GM21723 (cell line): ENCODE data around the gene CMSS1.
A peak's percentile ranks its signal among the peaks of the same experiment; 100 is the strongest.

Experiments used
- ATAC-seq: cut with Tn5 transposase; IDR thresholded peaks from one replicate; pipeline ENCODE4 v1.9.1; 2021; ENCODE audit warnings: mild to moderate bottlenecking, moderate library complexity; ENCODE audit not compliant: unreplicated experiment

CMSS1 gene

DNA sequence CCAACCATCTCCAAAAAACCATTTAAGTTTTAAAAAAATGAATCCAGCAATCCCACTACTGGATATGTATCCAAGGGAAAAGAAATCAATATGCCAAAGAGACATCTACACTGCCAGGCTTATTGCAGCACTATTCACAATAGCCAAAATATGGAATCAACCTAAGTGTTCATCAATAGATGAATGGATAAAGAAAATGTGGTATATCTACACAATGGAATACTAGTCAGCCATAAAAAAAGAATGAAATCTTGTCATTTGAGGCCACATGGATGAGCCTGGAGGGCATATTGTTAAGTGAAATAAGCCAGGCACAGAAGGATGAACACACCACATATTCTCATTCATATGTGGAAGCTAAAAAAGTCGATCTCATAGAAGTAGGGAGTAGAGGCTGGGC lies 160.6 kb downstream of the CMSS1 start:
- ATAC-seq = no peak

DNA sequence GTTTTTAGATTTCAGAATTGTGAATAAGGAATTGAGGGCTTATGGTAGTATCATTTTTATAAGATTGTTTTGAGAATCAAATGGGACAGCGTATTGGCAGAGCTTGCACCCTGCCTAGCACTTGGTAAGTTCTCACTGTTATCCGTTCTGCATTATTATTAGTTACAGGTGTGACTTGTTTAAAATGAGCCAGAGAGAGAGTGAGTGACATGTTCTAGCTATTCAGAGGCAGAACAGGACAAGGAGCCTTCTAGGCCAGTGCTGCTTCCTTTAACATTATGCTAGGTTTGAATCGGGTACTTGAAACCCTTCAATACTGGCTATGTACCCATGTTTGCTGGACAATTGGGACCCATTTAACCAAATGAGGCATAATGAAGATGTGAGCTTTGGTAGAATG lies 162.9 kb downstream of the CMSS1 start:
- no peak for ATAC-seq

DNA sequence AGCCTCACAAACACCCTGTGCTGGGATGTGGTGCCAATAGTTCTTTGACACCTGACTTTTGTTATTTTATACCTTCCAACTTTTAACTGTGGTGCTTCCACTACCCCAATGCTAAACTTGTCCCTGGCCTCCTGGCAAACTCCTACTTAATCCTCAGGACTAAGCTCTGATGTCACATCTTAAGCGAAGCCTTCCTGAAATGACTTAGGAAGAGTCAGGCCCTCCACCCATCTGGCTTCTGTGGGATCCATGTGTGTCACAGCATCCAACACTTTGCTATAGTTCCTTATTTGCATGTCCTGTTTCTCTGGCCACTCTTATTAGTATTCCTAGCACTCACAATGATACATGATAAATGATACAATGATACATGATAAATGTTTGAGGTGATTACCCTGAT lies 163.5 kb downstream of the CMSS1 start:
- no peak for ATAC-seq

DNA sequence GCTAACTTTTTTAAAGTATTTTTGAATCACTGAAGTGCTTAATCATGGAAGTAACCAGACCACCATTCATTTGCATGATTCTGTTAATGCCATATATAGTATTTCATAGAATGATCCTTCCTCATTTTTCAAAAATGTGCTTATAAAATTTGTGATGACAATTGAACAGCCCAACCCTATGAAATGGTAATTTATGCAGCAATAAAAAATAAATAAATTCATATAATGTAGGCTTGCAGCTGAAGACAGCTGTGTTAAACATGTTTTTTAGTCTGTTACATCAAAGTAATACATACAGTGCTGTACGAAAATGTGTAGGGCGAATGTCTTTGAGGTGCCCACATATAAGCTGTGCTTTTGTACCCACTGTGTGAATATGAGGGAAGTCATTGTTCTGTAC lies 165.0 kb downstream of the CMSS1 start:
- no peak for ATAC-seq

DNA sequence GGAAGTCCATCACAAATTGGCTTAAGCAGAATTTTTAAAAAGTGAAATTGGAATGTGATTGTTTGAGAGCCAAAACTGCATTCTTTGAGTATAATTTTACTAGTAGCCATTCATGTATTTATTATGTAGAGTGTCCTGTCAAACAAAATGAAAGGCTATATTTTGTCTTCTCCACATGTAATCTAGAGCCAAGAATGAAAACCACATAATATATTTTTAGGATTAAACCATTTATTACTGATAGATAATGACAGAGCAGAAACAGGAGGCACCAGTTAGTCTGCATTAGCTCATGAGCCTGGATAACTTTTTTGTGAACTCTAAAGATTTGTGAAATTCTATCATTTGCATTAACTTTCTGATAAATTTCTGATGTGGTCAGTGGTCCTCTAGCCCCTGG lies 166.5 kb downstream of the CMSS1 start:
- no peak for ATAC-seq

DNA sequence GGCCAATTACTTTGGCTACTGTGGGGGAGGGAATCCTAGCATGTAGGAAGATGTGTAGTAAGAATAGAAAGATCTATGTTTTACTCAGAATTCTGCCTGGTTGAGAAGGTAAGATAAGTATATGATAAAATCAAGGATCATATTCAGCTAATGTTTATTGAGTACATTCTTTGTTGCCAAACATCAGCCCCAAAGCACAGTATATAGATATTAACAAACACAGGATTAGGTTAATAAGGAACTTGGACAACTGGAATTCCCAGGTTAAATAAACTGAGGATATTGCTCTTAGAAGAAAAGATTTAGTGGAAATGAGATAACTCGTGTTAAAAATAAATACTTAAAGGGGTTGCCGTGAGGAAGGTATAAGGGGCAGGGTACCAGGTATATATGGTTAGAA lies 167.0 kb downstream of the CMSS1 start:
- no peak for ATAC-seq

DNA sequence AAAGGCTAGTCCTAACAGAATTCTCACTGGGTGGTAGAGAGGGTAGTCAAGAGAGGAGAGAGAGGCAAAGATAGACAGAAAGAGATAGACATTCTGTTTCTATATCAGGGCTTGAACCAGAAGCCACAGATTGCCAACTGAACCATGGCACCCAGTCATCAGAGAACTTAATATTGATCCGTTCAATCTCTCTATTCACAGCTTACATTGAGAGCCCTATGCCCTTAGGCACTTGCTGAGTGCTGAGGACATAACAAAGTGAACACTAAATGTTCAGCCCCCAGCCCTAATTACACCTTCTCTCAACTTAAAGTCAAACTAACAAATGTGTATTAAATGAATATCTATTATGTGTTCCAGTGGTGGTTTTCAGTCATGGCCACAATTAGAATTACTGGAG lies 172.5 kb downstream of the CMSS1 start:
- ATAC-seq = no peak

DNA sequence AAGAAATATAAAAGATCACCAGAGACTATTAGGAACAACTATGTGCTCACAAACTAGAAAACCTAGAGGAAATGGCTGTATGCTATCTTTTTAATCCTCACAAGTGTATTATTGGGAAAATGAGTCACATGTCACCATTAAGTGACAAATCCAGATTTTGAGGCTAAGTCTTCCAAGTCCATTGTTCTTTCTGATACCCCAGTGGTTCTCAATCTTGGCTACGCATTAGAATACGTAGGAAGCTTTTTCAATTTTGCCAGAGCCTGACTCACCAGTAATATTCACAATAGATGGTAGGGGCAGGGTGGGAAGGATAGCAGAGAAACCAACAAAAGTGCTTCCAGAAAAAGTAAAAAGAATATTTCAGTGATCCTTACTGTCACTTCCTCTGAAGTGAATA lies 179.6 kb downstream of the CMSS1 start:
- no peak for ATAC-seq

DNA sequence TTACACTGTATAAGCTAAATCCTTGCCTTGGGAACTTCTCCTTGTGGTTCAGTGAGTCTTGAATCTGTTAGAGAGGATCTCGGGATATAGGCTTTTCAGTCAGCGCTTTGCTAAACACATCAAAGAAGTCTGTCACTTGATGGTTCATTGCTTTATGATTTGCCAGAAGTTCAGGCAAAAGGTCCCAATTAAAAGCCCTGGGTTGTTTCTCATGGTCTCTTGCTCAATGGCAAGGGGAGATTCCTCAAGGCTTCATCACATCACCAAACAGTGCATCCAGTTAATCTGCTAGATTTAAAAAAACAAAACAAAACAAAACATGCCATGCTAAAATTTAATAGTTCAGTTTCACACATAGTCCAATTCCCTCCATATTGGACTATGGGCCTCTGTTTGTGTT lies 181.9 kb downstream of the CMSS1 start:
- ATAC-seq = no peak

DNA sequence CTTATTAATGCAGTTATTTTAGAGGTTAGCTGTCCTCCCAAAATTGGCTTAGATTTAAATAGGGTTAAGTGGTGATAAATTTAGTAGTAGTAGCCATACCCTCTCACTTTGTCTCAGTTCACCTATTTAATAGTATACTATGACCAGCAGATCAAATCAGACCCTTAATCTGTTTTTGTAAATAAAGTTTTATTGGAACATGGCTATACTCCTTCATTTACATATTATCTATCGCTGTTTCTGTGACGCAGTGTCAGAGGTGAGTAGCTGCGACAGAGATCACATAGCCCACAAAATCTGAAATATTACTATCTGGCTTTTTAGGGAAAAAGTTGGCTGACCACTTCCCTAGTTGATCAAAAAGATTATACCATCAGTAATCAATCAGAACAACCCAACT lies 183.4 kb downstream of the CMSS1 start:
- no peak for ATAC-seq

DNA sequence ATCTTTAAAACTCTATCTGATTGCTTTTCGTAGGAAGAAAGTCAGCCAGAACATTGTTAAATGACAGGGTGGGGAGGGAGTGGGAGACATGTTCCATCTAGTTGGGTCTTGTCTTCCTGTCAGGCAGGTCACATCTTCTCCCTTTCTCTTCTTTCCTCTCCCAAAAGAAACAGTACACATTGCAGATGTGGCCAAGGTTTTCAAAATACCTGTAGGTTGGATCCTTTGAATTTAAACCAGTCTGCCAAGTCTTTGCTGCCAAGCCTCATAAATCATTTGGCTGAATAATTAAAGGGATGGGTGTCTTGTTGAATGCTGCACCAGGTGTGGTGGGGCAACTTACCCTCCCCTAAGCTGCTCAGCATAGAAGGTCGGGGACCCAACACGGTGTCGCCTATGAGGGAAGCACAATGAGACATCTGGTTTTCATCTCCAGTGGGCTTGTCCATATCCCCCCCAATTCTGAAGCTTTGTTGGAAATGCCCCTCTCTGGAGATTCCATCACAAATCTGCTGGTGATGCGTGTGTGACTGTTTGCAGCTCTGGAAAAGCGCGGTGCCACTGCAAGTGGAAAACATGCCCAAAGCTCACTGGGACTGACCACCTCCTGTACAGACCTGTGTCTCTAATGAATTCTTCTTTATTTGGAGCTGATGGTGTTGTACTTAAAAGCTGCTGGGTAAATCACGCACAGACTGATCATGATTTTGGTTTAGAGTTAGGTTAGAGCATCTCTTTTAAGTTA lies 184.0 kb downstream of the CMSS1 start:
- ATAC-seq = no peak

DNA sequence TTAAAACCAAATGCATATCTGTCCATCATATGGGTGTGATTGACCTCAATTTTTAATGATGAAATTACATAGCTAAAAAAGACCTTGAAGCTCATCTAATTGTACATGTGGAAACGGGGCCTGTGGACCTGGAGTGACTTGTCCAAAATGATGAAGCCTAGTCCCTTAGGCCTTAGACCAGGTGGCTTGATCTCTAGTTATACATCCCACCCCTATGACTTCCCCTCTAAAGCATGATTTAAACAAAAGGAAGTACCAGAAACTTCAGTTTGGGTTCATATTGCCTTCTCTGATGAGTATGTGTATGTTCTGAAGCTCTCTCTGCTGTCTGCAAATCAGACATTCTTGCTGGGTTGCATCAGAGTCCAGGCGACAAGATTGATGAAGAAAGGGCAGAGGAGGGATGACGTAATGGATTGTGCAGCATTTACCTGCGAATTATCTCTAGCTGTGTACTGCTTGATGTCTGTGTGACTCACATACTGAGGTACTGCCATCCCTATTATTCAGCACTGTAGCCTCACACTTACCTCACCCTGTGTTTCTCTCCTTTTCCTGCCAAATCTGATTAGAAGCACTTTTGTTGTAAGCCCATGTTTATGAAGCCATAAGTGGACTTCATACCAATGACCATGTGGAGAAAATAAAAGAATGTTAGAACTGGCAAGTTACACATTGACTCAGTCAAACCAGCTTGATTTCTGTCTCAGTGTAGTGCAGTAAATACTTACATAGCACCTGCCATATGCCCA lies 185.1 kb downstream of the CMSS1 start:
- no peak for ATAC-seq

DNA sequence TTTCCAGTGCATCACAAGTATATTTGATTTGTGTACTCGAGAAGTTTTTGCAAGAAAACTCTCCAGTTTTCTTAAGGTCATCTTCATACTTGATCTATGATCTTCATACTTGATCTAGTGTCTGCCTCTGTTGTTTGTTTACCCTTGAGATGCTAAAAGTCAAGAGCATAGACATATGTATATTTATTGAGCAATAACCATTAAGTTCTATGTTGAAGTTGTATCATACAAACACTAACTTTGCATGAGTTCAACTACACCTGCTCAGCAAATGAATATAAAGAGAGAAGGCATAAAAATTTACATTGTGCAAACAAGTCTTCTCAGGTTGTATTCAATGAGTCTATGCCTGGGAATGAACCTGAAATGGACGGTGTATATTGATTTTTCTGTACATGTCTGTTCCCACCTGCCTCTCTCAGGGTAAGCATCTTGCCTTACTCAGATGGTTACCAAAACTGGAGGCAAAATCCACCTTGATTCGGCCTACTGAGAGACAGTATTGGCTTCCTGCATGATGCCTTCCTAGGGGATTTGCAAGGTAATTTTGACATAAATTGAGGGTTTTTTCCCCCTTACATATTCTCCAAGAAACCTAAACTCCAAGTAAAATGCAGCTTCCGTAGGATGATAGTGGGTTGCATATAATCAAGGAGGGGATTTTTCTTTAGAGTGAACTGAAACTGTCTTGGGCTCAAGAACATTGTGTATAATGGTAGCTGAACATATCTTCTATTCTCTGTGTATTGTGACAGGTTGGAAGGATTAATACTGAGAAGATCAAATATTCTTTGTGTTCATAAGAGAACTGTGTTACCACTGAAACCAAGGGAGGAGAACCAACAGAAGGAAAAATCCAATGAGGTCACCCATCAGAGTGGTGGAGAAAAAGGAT lies 186.2 kb downstream of the CMSS1 start:
- peak; percentile 59 for ATAC-seq

DNA sequence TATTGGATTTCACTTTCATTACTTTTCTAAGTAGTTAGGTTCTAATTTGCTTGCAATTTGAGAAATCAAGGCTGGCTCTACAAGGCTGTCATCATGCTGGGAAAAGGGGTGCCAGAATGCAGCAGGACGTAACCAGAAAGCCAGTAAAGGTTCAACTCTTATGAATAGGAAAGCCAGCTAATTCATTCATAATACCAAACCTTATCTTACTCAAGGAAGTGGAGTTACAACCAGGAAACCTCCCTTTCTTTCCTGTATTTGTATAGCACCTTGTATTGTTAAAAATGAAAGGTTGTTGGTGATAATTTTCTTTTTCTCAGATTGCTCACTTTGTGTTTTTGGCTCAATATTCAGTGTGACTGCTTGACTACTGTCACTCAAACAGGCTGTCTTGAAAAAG lies 187.3 kb downstream of the CMSS1 start:
- ATAC-seq = no peak

DNA sequence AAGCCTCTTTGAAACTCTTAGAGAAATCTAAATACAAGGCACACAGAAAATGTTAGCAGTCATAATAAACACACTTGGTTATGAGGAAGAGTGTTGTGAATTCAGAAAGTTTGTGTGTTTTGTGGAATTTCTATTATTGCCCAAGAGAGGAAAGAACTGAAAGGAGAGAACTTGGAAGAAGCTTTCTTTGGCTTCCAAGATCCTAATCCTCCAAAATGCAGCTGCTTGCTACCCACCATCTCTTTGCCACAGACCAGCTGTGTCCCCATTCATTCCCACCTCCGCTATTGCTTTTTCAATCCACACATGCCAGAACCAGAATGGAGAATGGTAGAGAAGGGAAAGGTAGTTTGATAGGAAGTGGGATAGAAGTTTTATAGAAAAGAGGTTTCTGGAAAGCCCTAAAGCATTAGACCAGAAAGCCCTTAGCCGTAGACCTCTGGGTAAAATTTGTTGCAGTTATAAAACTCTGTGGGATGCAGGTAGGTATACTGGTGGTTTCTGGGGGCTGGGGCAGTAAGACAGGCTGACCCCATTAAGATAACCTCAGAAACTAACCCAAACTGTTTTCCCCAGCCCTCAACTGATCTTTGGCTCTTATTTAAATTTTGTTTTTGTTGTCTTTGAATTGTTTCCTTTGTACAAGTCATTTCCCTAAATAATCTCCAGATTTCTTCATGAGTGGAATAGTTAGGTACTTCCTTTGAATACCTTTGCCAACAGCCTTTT lies 188.2 kb downstream of the CMSS1 start:
- ATAC-seq = no peak

DNA sequence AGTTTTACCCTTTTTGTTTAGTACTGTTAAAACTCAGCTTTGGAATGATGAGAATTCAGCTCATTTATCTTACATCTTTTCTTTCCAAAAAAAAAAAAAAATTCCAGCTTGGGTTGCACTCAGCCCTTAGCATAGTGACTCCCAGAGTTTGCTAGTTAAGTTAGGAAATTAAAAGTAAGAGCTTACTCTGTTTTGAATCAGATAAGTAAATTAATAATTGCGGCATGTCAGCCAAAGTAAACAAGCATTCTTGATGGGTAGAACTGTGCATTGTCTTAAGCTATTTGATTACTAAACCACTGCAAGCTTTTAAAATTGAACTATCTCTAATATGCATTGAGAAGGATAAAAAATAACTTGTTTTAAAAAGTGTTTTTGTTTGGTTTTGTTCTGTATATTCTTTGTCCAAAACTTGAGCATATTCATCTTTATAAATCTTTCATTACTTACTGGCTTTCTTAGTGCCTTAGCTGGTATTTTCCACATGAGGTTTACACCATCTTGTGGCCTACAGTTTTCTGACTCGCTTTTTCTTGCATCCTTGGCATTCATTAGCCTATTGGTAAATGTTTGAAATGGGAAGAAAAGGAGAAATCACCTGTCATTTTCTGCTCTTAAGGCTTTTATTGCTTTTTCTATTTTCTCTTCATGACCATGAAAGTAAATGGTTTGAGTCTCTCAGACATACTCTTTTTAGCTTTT lies 189.1 kb downstream of the CMSS1 start:
- no peak for ATAC-seq

DNA sequence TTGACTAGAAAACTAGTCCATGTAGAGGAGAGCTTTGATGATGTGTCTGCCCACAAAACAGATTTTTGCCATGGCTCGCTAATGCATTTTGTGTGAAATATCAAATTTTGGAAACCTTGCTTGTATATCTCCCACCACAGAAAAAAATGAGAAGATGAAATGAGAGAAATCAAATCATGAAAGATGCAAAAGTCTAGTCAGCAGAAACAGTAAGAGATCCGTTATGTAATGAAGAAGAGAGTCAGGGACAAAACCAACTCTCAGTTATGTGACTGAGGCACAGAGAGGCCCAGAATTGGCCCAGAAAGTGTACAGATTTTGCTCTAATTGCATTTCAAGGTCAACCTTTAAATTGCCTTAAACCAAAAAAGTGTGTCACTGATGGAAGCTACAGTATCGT lies 189.7 kb downstream of the CMSS1 start:
- ATAC-seq = no peak

DNA sequence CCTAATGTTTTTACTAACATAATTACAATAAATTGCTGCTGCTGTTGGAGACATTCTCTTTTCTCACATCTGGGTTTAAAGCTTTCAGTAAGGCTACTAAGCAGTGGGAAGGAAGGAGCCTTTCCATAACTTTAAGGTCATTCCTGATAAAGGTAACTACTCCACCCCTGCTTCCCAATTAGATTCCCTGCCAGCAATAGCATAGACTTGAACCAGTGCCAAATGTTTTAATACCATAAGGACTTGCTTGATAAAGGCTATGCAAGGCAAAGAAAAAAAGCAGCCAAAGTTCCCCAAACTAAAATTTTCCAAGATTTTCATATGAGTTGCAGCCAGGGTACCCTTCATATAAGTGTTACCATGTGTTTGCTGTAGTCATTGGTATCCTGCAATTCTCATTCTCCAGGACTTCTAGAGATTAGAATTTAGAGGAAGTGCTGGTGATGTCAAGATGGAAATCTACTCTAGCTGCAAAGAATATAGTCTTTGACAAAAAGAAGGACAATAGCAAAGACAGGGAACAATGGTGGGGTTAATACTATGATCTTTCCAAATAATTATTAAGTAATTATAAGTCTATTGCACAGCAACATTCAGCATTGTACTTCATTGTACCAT lies 190.5 kb downstream of the CMSS1 start:
- no peak for ATAC-seq

DNA sequence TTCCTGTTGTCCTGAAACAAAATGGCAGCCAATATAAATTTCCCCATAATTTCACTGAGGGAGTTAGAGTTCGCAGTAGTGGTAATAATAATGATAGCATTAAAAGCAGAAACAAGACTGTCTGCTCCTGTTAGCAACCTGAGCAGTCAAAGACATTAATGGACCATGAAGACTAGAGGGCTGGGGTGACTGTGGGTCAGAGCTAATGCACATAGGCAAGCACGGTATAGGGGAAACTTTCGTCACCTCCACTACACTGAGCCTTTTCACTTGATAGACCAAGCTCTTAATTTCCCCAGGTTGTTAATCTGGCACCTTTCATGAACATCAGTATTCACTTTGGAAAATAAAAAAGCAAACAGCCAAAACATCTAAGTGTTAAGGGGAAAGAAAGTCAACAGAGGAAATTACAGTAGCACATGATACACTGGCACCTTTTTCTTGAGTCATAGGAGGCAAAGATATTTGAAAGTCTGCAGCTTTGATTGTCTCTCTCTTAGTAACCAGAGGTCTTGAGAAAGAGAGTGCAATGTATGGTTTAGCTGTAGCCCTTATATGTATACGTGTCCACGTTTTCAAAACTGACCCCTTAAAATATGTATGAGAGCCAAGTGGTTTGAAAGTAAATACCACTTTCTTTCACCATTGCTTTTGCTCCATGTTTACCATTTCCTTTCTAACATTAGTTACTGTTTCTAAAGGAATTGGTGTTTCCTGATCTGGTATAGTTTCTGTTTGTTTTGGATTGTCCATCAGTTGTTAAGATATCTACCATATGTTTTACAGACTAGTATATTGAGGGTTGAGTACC lies 191.8 kb downstream of the CMSS1 start:
- no peak for ATAC-seq
